ENCODE data around the gene DNAAF9.

- no peak for TF ChIP-seq POLR2A (IDR thresholded peaks at IDR 0.05; ENCODE audit: low read length)
- TF ChIP-seq GATA1 (IDR thresholded peaks at IDR 0.05; ENCODE audit: low read depth, low read length), result no peak
These were observed 25.4 kb upstream of the DNAAF9 start for GRCh38 chr20:3432844-3433243.

Measured in erythroblast (primary cell).